A549 (cell line): Measurements from ENCODE around the gene SLC17A8.

Experiments
- CBX8 ChIP-seq: fragments of 200-600 bp; sonication (generic); IDR thresholded peaks from 2 replicates; pipeline ENCODE4 v1.6.1; 2016
- CEBPB ChIP-seq, 2 experiments: fragments of >200 bp in 1 of 2; sonication (Bioruptor Twin) in 1 of 2; formaldehyde crosslinking in 1 of 2; IDR thresholded peaks; 2 replicates each; pipeline ENCODE4 v1.6.1; 2012 to 2016
- CTCF ChIP-seq: fragments of >200 bp; sonication (Bioruptor Twin); formaldehyde crosslinking; IDR thresholded peaks from 3 replicates; pipeline ENCODE4 v1.5.1; 2016
- EP300 ChIP-seq, 2 experiments: fragments of >200 bp; sonication (Bioruptor Twin); formaldehyde crosslinking; IDR thresholded peaks; 2 replicates in 1 of 2; 3 replicates in 1 of 2; pipeline ENCODE4 v1.6.1; 2016 to 2017
- FOSL2 ChIP-seq, 2 experiments: fragments of 450-650 bp in 1 of 2; fragments of >200 bp in 1 of 2; sonication (Bioruptor Twin) in 1 of 2; formaldehyde crosslinking; IDR thresholded peaks; 2 replicates each; pipeline versions ENCODE4 v1.5.0 to v1.6.1; 2016 to 2020; ENCODE audit warnings: mild to moderate bottlenecking in 1 of 2, moderate library complexity in 1 of 2
- HDAC2 ChIP-seq: fragments of 200-600 bp; sonication (generic); IDR thresholded peaks from 2 replicates; pipeline ENCODE4 v1.6.1; 2016
- NR3C1 ChIP-seq: fragments of >200 bp; sonication (Bioruptor Twin); formaldehyde crosslinking; IDR thresholded peaks from 3 replicates; pipeline ENCODE4 v1.6.1; 2017
- POLR2A ChIP-seq: IDR thresholded peaks from 2 replicates; pipeline ENCODE4 v1.6.1; 2012; ENCODE audit warnings: mild to moderate bottlenecking, low read length
- RCOR1 ChIP-seq: fragments of 150-350 bp; IDR thresholded peaks from 2 replicates; pipeline ENCODE4 v1.6.1; 2014; ENCODE audit warnings: antibody characterized with exemption, low read length, low read depth
- TP53 ChIP-seq: fragments of 250-450 bp; sonication (Bioruptor Pico); IDR thresholded peaks from 2 replicates; pipeline ENCODE4 v1.5.0; 2021; ENCODE audit warnings: mild to moderate bottlenecking, moderate library complexity
- USF2 ChIP-seq: fragments of 450-650 bp; IDR thresholded peaks from 2 replicates; pipeline ENCODE4 v1.6.1; 2014; ENCODE audit warnings: antibody characterized with exemption

- no peak for TF ChIP-seq CTCF
- TF ChIP-seq CBX8, result no peak
- no peak for TF ChIP-seq RCOR1
- TF ChIP-seq POLR2A, result no peak
- no peak for TF ChIP-seq TP53 (CRISPR knock-in tag)
- no peak for TF ChIP-seq EP300 (IDR thresholded peaks at IDR 0.05)
- no peak for TF ChIP-seq FOSL2 (IDR thresholded peaks at IDR 0.05)
- TF ChIP-seq FOSL2 (CRISPR knock-in tag; IDR thresholded peaks at IDR 0.05), result no peak
- no peak for TF ChIP-seq CEBPB (IDR thresholded peaks at IDR 0.05)
- no peak for TF ChIP-seq USF2
- TF ChIP-seq HDAC2, result no peak
- no peak for TF ChIP-seq NR3C1
Observed at GRCh38 chr12:100337299-100337698, 19.6 kb upstream of the SLC17A8 start.
